Measurements from ENCODE around the gene CDK17.

DNA sequence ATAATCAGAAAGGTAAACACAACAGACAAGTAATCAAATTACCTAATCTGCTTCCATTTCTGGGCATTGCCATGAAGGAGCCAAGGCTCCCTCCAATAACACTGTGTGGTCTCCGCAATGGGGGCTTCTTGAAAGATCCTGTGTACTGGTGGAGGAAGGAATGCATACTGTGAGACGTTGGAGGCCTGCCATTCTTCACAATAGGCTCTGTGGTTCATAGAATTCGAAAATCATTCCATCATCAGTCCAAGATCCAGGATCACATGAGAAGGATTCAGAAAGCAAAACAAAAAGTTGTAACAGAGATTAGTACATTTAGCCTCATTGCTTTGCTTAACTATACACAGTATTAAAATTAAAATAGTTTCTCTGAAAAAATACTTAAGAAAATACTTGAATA, 76.3 kb downstream of the CDK17 start:
- no peak for TF ChIP-seq POLR2A (IDR thresholded peaks at IDR 0.05)
- TF ChIP-seq, protein P1, sequence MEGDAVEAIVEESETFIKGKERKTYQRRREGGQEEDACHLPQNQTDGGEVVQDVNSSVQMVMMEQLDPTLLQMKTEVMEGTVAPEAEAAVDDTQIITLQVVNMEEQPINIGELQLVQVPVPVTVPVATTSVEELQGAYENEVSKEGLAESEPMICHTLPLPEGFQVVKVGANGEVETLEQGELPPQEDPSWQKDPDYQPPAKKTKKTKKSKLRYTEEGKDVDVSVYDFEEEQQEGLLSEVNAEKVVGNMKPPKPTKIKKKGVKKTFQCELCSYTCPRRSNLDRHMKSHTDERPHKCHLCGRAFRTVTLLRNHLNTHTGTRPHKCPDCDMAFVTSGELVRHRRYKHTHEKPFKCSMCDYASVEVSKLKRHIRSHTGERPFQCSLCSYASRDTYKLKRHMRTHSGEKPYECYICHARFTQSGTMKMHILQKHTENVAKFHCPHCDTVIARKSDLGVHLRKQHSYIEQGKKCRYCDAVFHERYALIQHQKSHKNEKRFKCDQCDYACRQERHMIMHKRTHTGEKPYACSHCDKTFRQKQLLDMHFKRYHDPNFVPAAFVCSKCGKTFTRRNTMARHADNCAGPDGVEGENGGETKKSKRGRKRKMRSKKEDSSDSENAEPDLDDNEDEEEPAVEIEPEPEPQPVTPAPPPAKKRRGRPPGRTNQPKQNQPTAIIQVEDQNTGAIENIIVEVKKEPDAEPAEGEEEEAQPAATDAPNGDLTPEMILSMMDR (IDR thresholded peaks at IDR 0.05) = no peak
